Heart left ventricle (tissue), 16 donors: Measurements from ENCODE around the gene FAM131A. TPM values are rescaled to one million over a fixed set of nuclear protein-coding genes. Genes with fewer than 3 reads are reported as not detected.
A peak's percentile ranks its signal among the peaks of the same experiment; 100 is the strongest.

Source experiments
- ATAC-seq, 4 donors: fragments of 200-7000 bp; cut with Tn5 transposase; one replicate each; pipeline ENCODE4 v1.9.1; 2020 to 2022; ENCODE audit warnings: moderate library complexity in 4 of 4, mild to moderate bottlenecking in 3 of 4, moderate number of reproducible peaks in 1 of 4
- DNase-seq, 5 donors: peaks; one replicate each; pipeline ENCODE4 v3.0.0-alpha.2; 2020
- H3K27ac ChIP-seq, 12 donors: fragments of 200-600 bp; sonication (generic) in 4 of 12; one replicate each; pipeline versions ENCODE4 v1.5.0 to v1.8.0; 2016 to 2022; ENCODE audit warnings: mild to moderate bottlenecking in 2 of 12
- H3K27me3 ChIP-seq, 9 donors: fragments of 200-600 bp; sonication (generic) in 2 of 9; one replicate each; pipeline versions ENCODE4 v1.5.1 to v1.8.0; 2016 to 2022; ENCODE audit warnings: mild to moderate bottlenecking in 3 of 9
- H3K36me3 ChIP-seq, 9 donors: fragments of 200-600 bp; sonication (generic) in 2 of 9; one replicate each; pipeline versions ENCODE4 v1.5.0 to v1.8.0; 2018 to 2022; ENCODE audit warnings: mild to moderate bottlenecking in 2 of 9
- H3K4me1 ChIP-seq, 12 donors: fragments of 200-600 bp; sonication (generic) in 4 of 12; one replicate each; pipeline versions ENCODE4 v1.5.0 to v1.8.0; 2016 to 2022; ENCODE audit warnings: mild to moderate bottlenecking in 3 of 12
- H3K4me3 ChIP-seq, 12 donors: fragments of 200-600 bp; sonication (generic) in 4 of 12; one replicate each; pipeline versions ENCODE4 v1.5.0 to v1.8.0; 2017 to 2022; ENCODE audit warnings: mild to moderate bottlenecking in 9 of 12, moderate library complexity in 4 of 12
- H3K9me3 ChIP-seq, 12 donors: fragments of 200-600 bp; sonication (generic) in 4 of 12; one replicate each; pipeline versions ENCODE4 v1.5.0 to v1.8.0; 2016 to 2022; ENCODE audit warnings: mild to moderate bottlenecking in 1 of 12
- CTCF ChIP-seq, 12 donors: fragments of 200-600 bp; sonication (generic) in 4 of 12; IDR thresholded peaks; one replicate each; pipeline versions ENCODE4 v1.5.0 to v1.8.0; 2018 to 2022; ENCODE audit warnings: antibody characterized with exemption in 12 of 12, mild to moderate bottlenecking in 5 of 12
- POLR2A ChIP-seq, 2 donors: fragments of 450-650 bp; IDR thresholded peaks; one replicate each; pipeline ENCODE4 v1.6.1; 2017; ENCODE audit warnings: antibody characterized with exemption in 2 of 2, mild to moderate bottlenecking in 2 of 2, moderate library complexity in 2 of 2
- WGBS, 4 donors: extraction: QIAGEN DNeasy Blood & Tissue Kit in 2 of 4; methylation state at CpG; one replicate each; pipeline versions ENCODE4 v1.1.5 to v1.1.7; 2013 to 2018; 5-methylcytosine and 5-hydroxymethylcytosine counted together
- intact Hi-C, 10 donors: fragments of 100-400 bp; cut with DNase I; formaldehyde crosslinking; loops; one replicate each; pipeline versions ENCODE4 v1.11.1 to v1.14.2; 2022
- polyA plus RNA-seq, 2 donors: library from polyadenylated mRNA; stranded (reverse); fragments of 200-250 nt; gene quantifications; one replicate each; pipeline ENCODE4 v1.2.3, GENCODE V29; 2013
- total RNA-seq, 9 donors: library from RNA; depleted of rRNA in 2 of 9; stranded (reverse); fragments of >200 nt in 2 of 9; fragmentation: NEBNext Ultra II Directional in 3 of 9; extraction: Animal tissue kit (Norgen Biotek cat#: 25700) in 3 of 9; gene quantifications; one replicate each; pipeline versions ENCODE4 v1.1.0 to v1.2.4, GENCODE V29; 2016 to 2023
- donor health status: ischemic (EF 13 %, LVEDD 7.1; RV severe dilation, severe dysfunction).
- donor health status: healthy with polysubstance abuse.
- donor health status: DM: no; HTN: yes; CAD: no.
- donor health status: DM: no; HTN: no; CAD: no.
- donor health status: ischemic (EF 25% LVEDD 6.9; RV normal size, moderate dysfunction).
- donor health status: ischemic (EF 25% LVEDD 5.7; RV mildly dilated, moderate dysfunction).
- donor health status: healthy.
- donor health status: DM: yes; HTN: yes; CAD: no.
- donor health status: ischemic (EF 35%, LVEDD 5.7; RV mildly dilated, moderate dysfunction).
- donor health status: nonischemic (EF 11% LVEDD 7.7; RV severe dilation, severe dysfunction).
- donor health status: DM: yes; HTN: yes; CAD: no.
- donor health status: PGD.
- donor health status: ischemic (EF 29% LVEDD 5.4; RV normal size, mild dysfunction).
- donor health status: nonischemic (EF 23%, LVEDD 6.1; RV moderate dilation, normal function).

The FAM131A gene
- total and polyA plus RNA-seq, 11 donors: 21.9 to 53.2 (median 30.9) TPM

DNA sequence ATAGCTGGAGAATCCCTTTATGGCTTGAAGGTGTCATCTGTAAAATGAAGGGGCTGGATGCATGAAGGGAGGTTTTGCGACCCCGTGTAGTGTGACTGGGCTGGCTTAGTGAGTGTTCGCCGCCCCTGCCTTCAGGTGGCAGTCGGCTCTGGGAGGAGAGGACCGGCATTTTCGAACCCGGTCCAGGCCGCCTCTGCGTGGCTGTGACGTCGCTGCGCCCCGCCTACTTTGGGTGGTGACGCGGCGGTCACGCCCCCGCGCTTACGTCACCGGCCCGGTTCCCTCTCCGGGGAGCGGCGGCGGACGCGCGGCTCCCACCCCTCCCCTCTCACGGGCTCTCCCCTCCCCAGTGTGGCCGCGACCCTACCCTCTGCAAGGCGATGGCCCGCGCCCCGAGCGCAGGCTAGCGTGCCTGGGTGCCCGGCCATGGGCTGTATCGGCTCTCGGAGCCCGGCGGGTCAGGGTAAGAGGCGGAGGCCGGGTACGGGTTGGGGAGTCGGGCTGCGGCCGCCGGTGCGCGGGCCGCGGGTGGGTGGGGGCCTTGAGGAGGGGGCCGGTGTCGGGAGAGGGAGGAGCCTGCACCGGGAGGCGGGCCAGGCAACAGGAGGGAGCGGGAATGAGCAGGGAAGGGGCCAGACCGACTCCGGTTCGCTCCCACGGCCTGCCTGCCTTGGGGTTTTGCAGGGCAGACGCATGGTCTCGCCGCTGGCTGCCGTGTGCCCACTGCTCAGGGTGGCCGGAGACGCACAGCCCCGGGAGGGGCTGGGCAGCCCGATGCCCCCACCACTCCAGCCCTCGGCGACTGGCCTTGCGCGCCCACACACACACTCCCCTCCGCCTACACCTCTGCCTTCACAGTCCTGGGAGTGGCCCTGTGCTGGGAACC lies 1.5 kb upstream of the FAM131A start:
- H3K4me1 ChIP-seq: peaks cover 11 to 54% (median 37%) of the 10 kb centered on the region in 12 donors
- peak overlapping the region; percentile 75 to 100 (median 96) for H3K27ac ChIP-seq
- H3K27me3 ChIP-seq: no peaks in the 10 kb centered on the region
- ATAC-seq (peak; percentile 17 to 66 (median 64)), DNase-seq (peak; percentile 87 to 93 (median 91))
- H3K4me3 ChIP-seq: peak overlapping the region; percentile 66 to 95 (median 86)
- H3K9me3 ChIP-seq: no peaks in the 10 kb centered on the region
- TF ChIP-seq CTCF (IDR thresholded peaks at IDR 0.05) (no peak), POLR2A (IDR thresholded peaks at IDR 0.05) (peak; percentile 85)
- 0 to 2% (median 1%) methylated on average over 40 to 77 of the region's 77 CpGs for WGBS, 4 donors
- intact Hi-C loops: loop anchor here in 5 of 10 donors (2.0 kb wide), 3 partner anchors 15 to 37 kb away; partner anchors contain the start of genes EIF4G1 (in 3 of the 5) and PSMD2 (in 1 of the 5)
- peaks cover 3 to 47% (median 45%) of the 10 kb centered on the region in 9 donors for H3K36me3 ChIP-seq

DNA sequence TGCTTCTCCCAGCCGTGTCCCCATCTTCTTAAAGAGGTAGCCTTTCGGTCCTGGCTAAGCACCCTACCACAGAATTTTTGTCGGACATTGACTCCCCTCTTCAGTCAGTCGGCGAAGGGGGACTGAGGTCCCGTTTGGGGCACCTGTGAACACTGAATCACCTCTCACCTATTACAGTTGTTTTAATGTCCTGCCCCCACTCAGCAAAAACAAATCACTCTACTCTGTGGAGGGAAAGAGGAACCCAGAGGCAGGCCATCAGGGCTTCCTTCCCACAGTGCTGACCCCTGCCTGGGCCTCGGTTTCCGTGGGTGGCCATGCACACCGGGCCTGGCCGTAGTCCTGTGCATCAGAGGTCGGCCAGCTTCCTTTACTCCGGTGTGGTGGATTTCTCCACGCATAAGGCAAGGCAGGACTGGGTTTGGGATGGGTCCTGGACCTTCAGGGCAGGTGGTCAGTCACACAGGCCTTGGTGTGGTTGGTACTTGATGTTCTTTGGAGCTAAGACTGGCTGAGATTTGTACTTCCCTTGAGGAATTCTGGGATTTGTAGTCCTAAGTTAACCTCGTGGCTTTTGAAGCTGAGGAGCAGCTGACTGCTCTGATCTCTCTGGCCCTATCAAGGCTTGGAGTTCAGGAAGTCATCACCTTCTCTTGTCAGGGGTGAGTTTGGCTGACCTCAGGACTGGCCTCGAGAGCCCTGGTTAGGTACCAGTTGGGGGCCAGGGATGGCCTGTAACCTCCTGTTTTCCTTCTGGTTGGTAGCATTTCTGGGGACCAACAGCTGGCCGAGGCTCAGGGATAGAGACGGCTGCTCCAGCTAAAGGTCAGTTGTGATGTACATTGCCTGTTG lies 627 bp upstream of the FAM131A start:
- no peaks in the 10 kb centered on the region for H3K27me3 ChIP-seq
- TF ChIP-seq CTCF (IDR thresholded peaks at IDR 0.05) (no peak), POLR2A (IDR thresholded peaks at IDR 0.05) (no peak)
- DNase-seq (peak in 2 of 5 donors; percentile 34 to 58), ATAC-seq (peak; percentile 35 to 48 (median 46))
- H3K4me3 ChIP-seq: peak overlapping the region; percentile 66 to 95 (median 86)
- no peaks in the 10 kb centered on the region for H3K9me3 ChIP-seq
- intact Hi-C loops: loop anchor here in 4 of 10 donors (2.0 kb wide), 2 partner anchors 22 to 38 kb away; partner anchors contain the start of genes EIF4G1 (in 3 of the 4) and PSMD2 (in 1 of the 4)
- H3K36me3 ChIP-seq: peaks cover 3 to 44% (median 40%) of the 10 kb centered on the region in 9 donors
- H3K4me1 ChIP-seq: peaks cover 11 to 57% (median 37%) of the 10 kb centered on the region in 12 donors
- WGBS, 4 donors: 9 to 18% (median 16%) methylated on average over 15 to 17 of the region's 17 CpGs
- H3K27ac ChIP-seq: peak overlapping the region; percentile 75 to 100 (median 96)

DNA sequence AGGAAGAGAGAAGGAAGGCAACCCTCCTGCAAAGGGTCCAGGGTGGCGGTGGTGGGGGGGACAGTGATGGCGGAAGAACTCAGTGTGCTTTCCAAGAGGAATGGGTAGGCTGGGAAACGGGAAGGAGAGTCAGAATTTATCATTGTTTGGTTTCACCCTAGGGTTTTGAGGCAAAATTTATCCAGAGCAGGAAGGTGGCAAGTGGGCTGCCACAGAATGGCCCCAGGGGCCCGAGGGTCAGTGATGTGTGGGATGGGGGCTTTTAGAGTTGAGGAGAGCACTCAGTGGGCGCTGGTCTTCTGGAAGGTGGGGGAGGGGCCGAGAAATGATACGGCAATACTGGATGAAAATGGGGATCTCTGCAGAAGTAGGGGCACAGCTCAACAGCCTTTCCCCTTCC lies 581 bp downstream of the FAM131A start:
- Histone ChIP-seq H3K9me3 (no peaks in the 10 kb centered on the region), H3K27me3 (no peaks in the 10 kb centered on the region), H3K4me3 (peak overlapping the region in 11 of 12 donors; percentile 10 to 95 (median 81)), H3K27ac (peak overlapping the region; percentile 75 to 100 (median 96)), H3K4me1 (peaks cover 11 to 48% (median 34%) of the 10 kb centered on the region in 12 donors), H3K36me3 (peaks cover 0 to 44% (median 40%) of the 10 kb centered on the region in 9 donors)
- no peak for TF ChIP-seq CTCF (IDR thresholded peaks at IDR 0.05)
- no peak for TF ChIP-seq POLR2A (IDR thresholded peaks at IDR 0.05)
- DNase-seq: no peak
- intact Hi-C loops: loop anchor here in 4 of 10 donors (2.0 kb wide), 2 partner anchors 23 to 39 kb away; partner anchors contain the start of genes EIF4G1 (in 3 of the 4) and PSMD2 (in 1 of the 4)
- 48 to 63% (median 55%) methylated on average over 7 of the region's 7 CpGs for WGBS, 4 donors
- no peak for ATAC-seq
